H1 (cell line): ENCODE results near the gene CNOT6. TPM values are rescaled to one million over a fixed set of nuclear protein-coding genes. Genes with fewer than 3 reads are reported as not detected.
"Not testable (repeated sequence)": the region's sequence is repeated elsewhere in the genome, so short reads cannot be mapped to it uniquely, and the experiment has no call there.

Source experiments
- CTCF ChIA-PET: fragments of 300-600 bp; sonication (Branson Sonifier 250); formaldehyde crosslinking; loops from one replicate; lab custom pipeline; 2021; ENCODE audit not compliant: partially characterized antibody; lab: Charles Lee
- POLR2A ChIA-PET: fragments of 300-600 bp; sonication (Branson Sonifier 250); formaldehyde crosslinking; loops from one replicate; lab custom pipeline; 2021; ENCODE audit warnings: inconsistent platforms; ENCODE audit not compliant: partially characterized antibody; lab: Charles Lee
- DNase-seq, 2 experiments: peaks; one replicate each; pipeline versions ENCODE4 v3.0.0 to v3.0.0-alpha.2; 2010 to 2022; ENCODE audit warnings: low spot score in 2 of 2, low read depth in 1 of 2, mixed read lengths in 1 of 2
- FAIRE-seq: peaks from 2 replicates; lab custom pipeline; 2011; peaks lifted over from hg19 to GRCh38; lab: Jason Lieb, UNC
- H2AFZ ChIP-seq: 2 replicates; pipeline ENCODE4 v1.8.1; 2012; ENCODE audit warnings: low read length, inconsistent platforms
- H2AK5ac ChIP-seq: 2 replicates; pipeline ENCODE4 v1.6.1; 2013; ENCODE audit warnings: low read depth, low read length
- H2BK120ac ChIP-seq: replicated peaks from 2 replicates; pipeline ENCODE3; 2013; ENCODE audit warnings: low read depth, low read length, inconsistent platforms
- H2BK12ac ChIP-seq: 2 replicates; pipeline ENCODE4 v1.6.1; 2013; ENCODE audit warnings: low read depth, low read length
- H2BK15ac ChIP-seq: 2 replicates; pipeline ENCODE4 v1.6.1; 2013; ENCODE audit warnings: low read length
- H2BK20ac ChIP-seq: 2 replicates; pipeline ENCODE4 v1.6.1; 2013; ENCODE audit warnings: low read length
- H2BK5ac ChIP-seq: 2 replicates; pipeline ENCODE4 v1.6.1; 2013; ENCODE audit warnings: low read depth, low read length
- H3K14ac ChIP-seq: 2 replicates; pipeline ENCODE4 v1.6.1; 2013; ENCODE audit warnings: inconsistent platforms; ENCODE audit not compliant: insufficient read length
- H3K18ac ChIP-seq: 2 replicates; pipeline ENCODE4 v1.6.1; 2013; ENCODE audit warnings: low read length; ENCODE audit errors: extremely low read depth
- H3K23ac ChIP-seq: 2 replicates; pipeline ENCODE4 v1.6.1; 2013; ENCODE audit warnings: inconsistent platforms; ENCODE audit not compliant: insufficient read length
- H3K23me2 ChIP-seq: 2 replicates; pipeline ENCODE4 v1.6.1; 2013; ENCODE audit warnings: low read depth, low read length
- H3K27ac ChIP-seq: 2 replicates; pipeline ENCODE4 v1.6.1; 2011; ENCODE audit warnings: low read depth, low read length, inconsistent platforms
- H3K27me3 ChIP-seq, 4 experiments: replicated peaks in 1 of 4; 1 replicate in 1 of 4; 2 replicates in 3 of 4; pipeline versions ENCODE4 v1.6.1 to v1.8.1; 2011 to 2013; ENCODE audit warnings: low read length in 3 of 4, mild to moderate bottlenecking in 3 of 4, inconsistent platforms in 2 of 4, mixed read lengths in 2 of 4, moderate library complexity in 1 of 4; ENCODE audit not compliant: control insufficient read depth in 3 of 4, insufficient read depth in 3 of 4; ENCODE audit errors: extremely low read depth in 1 of 4
- H3K36me3 ChIP-seq, 4 experiments: 2 replicates each; pipeline versions ENCODE4 v1.6.1 to v1.8.1; 2011 to 2013; ENCODE audit warnings: mild to moderate bottlenecking in 4 of 4, low read length in 3 of 4, moderate library complexity in 2 of 4, control low read depth in 1 of 4, inconsistent platforms in 1 of 4; ENCODE audit not compliant: insufficient read depth in 4 of 4, control insufficient read depth in 2 of 4
- H3K4ac ChIP-seq: replicated peaks from 2 replicates; pipeline ENCODE3; 2013; ENCODE audit warnings: low read length, low read depth, mixed read lengths, inconsistent platforms; ENCODE audit not compliant: insufficient read length
- H3K4me1 ChIP-seq, 4 experiments: replicated peaks in 1 of 4; 1 replicate in 1 of 4; 2 replicates in 3 of 4; pipeline versions ENCODE4 v1.6.1 to v1.8.1; 2011 to 2013; ENCODE audit warnings: low read length in 3 of 4, inconsistent platforms in 2 of 4, mixed read lengths in 1 of 4; ENCODE audit not compliant: insufficient read depth in 4 of 4, control insufficient read depth in 3 of 4
- H3K4me2 ChIP-seq, 2 experiments: 2 replicates each; pipeline versions ENCODE4 v1.6.1 to v1.8.1; 2011 to 2013; ENCODE audit warnings: low read depth in 2 of 2, low read length in 2 of 2, control low read depth in 1 of 2, inconsistent platforms in 1 of 2, mild to moderate bottlenecking in 1 of 2; ENCODE audit not compliant: insufficient read depth in 1 of 2
- H3K4me3 ChIP-seq, 4 experiments: fragments of 200-600, 300-600 bp in 1 of 4; sonication (generic), shearing (Covaris generic), sonication (Bioruptor Twin) in 1 of 4; 2 replicates each; pipeline versions ENCODE4 v1.5.1 to v1.8.1; 2011 to 2016; ENCODE audit warnings: low read length in 4 of 4, low read depth in 3 of 4, control low read depth in 2 of 4, inconsistent platforms in 2 of 4, mild to moderate bottlenecking in 2 of 4, mixed read lengths in 1 of 4, moderate library complexity in 1 of 4; ENCODE audit not compliant: insufficient read depth in 2 of 4; ENCODE audit errors: extremely low read depth in 1 of 4
- H3K56ac ChIP-seq: replicated peaks from 2 replicates; pipeline ENCODE3; 2013; ENCODE audit warnings: low read depth, mild to moderate bottlenecking, mixed read lengths, low read length, inconsistent platforms; ENCODE audit not compliant: insufficient read length
- H3K79me1 ChIP-seq: 2 replicates; pipeline ENCODE4 v1.6.1; 2013; ENCODE audit warnings: low read depth, low read length, control low read depth
- H3K79me2 ChIP-seq, 2 experiments: 2 replicates each; pipeline versions ENCODE4 v1.6.1 to v1.8.1; 2012 to 2013; ENCODE audit warnings: low read length in 2 of 2, mild to moderate bottlenecking in 2 of 2, inconsistent platforms in 1 of 2; ENCODE audit not compliant: insufficient read depth in 2 of 2, control insufficient read depth in 1 of 2
- H3K9ac ChIP-seq, 4 experiments: replicated peaks in 1 of 4; 1 replicate in 1 of 4; 2 replicates in 3 of 4; pipeline versions ENCODE4 v1.6.1 to v1.8.1; 2011 to 2013; ENCODE audit warnings: low read depth in 3 of 4, low read length in 3 of 4, control low read depth in 2 of 4, mild to moderate bottlenecking in 2 of 4, moderate library complexity in 2 of 4, inconsistent platforms in 1 of 4; ENCODE audit errors: extremely low read depth in 1 of 4
- H3K9me3 ChIP-seq, 2 experiments: 2 replicates each; pipeline versions ENCODE4 v1.6.1 to v1.8.1; 2012 to 2013; ENCODE audit warnings: mild to moderate bottlenecking in 2 of 2, moderate library complexity in 2 of 2, control low read depth in 1 of 2, inconsistent platforms in 1 of 2, low read depth in 1 of 2, low read length in 1 of 2, mixed read lengths in 1 of 2; ENCODE audit not compliant: insufficient read depth in 2 of 2
- H4K20me1 ChIP-seq, 2 experiments: replicated peaks in 1 of 2; 2 replicates each; pipeline versions ENCODE3 to v1.8.1; 2011 to 2013; ENCODE audit warnings: inconsistent platforms in 2 of 2, low read length in 2 of 2, mild to moderate bottlenecking in 1 of 2; ENCODE audit not compliant: insufficient read depth in 2 of 2, control insufficient read depth in 1 of 2
- H4K5ac ChIP-seq: 2 replicates; pipeline ENCODE4 v1.6.1; 2013; ENCODE audit warnings: low read length, low read depth, mixed read lengths, inconsistent platforms; ENCODE audit not compliant: insufficient read length
- H4K8ac ChIP-seq: 2 replicates; pipeline ENCODE4 v1.8.0; 2013; ENCODE audit warnings: mild to moderate bottlenecking, moderate library complexity, low read length, inconsistent platforms; ENCODE audit not compliant: insufficient read depth; ENCODE audit errors: extremely low read depth
- H4K91ac ChIP-seq: replicated peaks from 2 replicates; pipeline ENCODE3; 2013; ENCODE audit warnings: low read length, mixed read lengths, inconsistent platforms; ENCODE audit not compliant: insufficient read length
- WGBS, 2 experiments: shearing (Covaris generic) in 1 of 2; methylation state at CpG; one replicate each; pipeline versions ENCODE4 v1.1.6 to v1.1.7; 2013 to 2015; ENCODE audit warnings: low lambda C conversion rate in 2 of 2, mixed read lengths in 2 of 2, inconsistent platforms in 1 of 2, low coverage in 1 of 2, missing lambda C conversion rate in 1 of 2; ENCODE audit not compliant: insufficient replicate concordance in 2 of 2, insufficient coverage in 1 of 2, insufficient read length in 1 of 2; ENCODE audit errors: extremely low coverage in 1 of 2, missing lambda C conversion rate in 1 of 2; 5-methylcytosine and 5-hydroxymethylcytosine counted together
- polyA plus RNA-seq, 7 experiments: library from polyadenylated mRNA; depleted of rRNA in 3 of 7; stranded (reverse) in 5 of 7; unstranded in 2 of 7; fragments of >200 nt in 5 of 7; fragments of 200-250 nt in 2 of 7; gene quantifications; 1 replicate in 5 of 7; 2 replicates in 1 of 7; 4 replicates in 1 of 7; pipeline versions ENCODE4 v1.2.1 to v1.2.3, GENCODE V29; 2011 to 2013; ENCODE audit warnings: missing spikeins in 2 of 7, mixed read lengths in 2 of 7
- total RNA-seq: library from RNA; stranded (reverse); fragmentation: NEBNext Ultra II Directional; extraction: Animal tissue kit (Norgen Biotek cat#: 25700); gene quantifications from 2 replicates; pipeline ENCODE4 v1.2.1, GENCODE V29; 2021

CNOT6 gene
- total and polyA plus RNA-seq, 2 of the 8 experiments (the other 6 are each of a cell fraction or from before 2014, with no cell fraction given): 10.7 to 45.4 TPM

DNA sequence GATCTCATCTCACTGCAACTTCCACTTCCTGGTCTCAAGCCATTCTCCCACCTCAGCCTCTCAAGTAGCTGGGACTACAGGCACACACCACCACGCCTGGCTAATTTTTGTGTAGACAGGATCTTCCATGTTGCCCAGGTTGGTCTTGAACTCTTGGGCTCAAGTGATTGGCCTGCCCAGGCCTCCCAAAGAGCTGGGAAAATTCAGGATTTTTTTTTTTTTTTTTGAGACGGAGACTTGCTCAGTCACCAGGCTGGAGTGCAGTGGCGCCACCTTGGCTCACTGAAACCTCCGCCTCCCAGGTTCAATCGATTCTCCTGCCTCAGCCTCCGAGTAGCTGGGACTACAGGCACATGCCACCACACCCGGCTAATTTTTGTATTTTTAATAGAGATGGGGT, 21.8 kb downstream of the CNOT6 start:
- H3K9ac ChIP-seq, H3K23ac ChIP-seq, H4K91ac ChIP-seq, H3K23me2 ChIP-seq, H4K5ac ChIP-seq, H2BK5ac ChIP-seq, H3K18ac ChIP-seq, H3K36me3 ChIP-seq, H3K79me1 ChIP-seq, H3K27ac ChIP-seq, H3K9me3 ChIP-seq, H2BK120ac ChIP-seq, H3K14ac ChIP-seq, H3K4me3 ChIP-seq, H2AK5ac ChIP-seq, H2BK12ac ChIP-seq, H3K4me1 ChIP-seq, H2BK15ac ChIP-seq, H3K27me3 ChIP-seq, H2BK20ac ChIP-seq, H4K8ac ChIP-seq, H3K56ac ChIP-seq, H3K4me2 ChIP-seq, FAIRE-seq, H2AFZ ChIP-seq, H3K4ac ChIP-seq: not testable (repeated sequence)
- CTCF ChIA-PET: interaction anchor here (0.6 to 1.3 kb wide), 7 partner anchors 8 to 1524 kb away, joined by 3 to 6 read pairs (median 3); no protein-coding TSS in a partner anchor
- H4K20me1 ChIP-seq: peaks cover 16 to 19% of the 10 kb centered on the region in 2 experiments
- POLR2A ChIA-PET: interaction anchor here (2.3 kb wide), 1 partner anchor 22 kb away, joined by 9 read pairs; the partner anchor contains the start of gene CNOT6
- peaks cover 29 to 94% of the 10 kb centered on the region in 2 experiments for H3K79me2 ChIP-seq
- WGBS, 2 experiments: 88% methylated on average over 7 of the region's 7 CpGs; no CpG with 5 or more reads in 1 of the 2 experiments
- peak in 1 of 2 experiments; percentile 44 for DNase-seq
